ENCODE results near the gene TRIM66.
"Not testable (repeated sequence)": the region's sequence is repeated elsewhere in the genome, so short reads cannot be mapped to it uniquely, and the experiment has no call there.

Gene TRIM66

GRCh38 chr11:8690374-8691342, 8.2 kb upstream of the TRIM66 start:
- DNase-seq (ENCODE audit: low spot score) = no peak

DNA sequence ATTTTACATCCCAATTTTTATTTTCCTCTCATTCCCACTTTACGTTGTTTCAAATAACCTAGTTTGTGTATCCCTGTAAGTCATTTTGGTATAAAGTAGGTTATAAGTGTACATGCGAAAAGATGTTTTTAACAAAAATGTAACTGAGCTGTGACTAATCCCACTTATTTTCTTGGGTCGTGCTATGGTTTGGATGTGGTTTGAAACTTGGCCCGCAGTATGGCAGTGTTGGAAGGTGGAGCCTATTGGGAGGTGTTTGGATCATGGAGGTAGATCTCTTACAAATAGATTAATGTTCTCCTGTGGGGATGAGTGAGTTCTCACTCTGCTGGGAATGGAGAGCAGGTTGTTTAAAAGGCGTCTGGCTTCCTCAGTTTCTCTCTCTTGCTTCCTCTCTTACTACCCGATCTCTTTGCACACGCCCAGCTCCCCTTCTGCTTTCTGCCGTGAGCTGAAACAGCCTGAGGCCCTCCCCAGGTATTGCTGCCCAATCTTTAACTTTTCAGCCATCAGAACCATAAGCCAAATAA, 7.3 kb upstream of the TRIM66 start:
- no peak for DNase-seq (ENCODE audit: low spot score)

DNA sequence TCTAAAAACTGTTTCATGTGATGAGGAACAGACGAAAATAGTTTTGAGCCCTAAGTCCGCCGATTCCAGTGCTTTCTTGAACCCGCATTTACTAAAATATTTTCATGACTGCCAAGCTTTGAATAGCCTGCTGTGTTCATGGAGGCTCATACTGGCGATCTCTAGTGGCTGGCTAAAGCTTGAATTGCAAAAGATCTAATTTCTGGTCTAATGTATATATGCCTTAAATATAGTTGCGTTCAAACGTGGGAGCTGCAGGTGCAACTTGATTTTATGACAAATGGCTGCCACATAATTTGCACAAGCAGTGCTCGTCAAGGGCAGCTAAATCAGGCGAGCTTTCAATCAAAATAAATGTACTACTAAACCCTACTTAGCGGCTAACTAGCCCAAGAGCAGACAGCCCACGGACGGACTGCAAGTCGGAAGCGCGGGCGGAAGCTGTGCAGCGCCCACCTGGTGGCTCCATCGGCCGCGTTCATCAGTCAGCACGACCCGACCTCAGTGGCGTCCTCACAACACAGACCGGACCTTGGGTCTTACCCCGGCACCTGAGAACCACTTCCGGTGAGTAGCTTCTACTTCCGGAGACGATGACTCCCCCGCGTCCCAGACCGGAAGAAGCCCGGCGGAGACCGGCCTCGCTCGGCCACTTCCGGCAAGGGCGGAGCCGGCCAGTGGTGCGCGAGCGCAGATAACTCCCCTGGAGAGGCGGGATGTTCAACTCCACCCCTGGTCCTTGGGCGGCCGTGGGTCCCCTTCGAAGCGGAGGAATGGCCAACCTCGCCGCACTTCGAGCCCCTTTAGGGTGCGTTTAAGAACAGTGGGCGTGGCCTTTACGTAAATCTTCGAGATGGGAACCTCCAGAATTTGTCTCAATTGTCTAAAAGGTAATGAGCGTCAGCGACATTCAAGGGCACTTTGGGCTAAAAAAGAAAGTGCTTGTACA, 6.2 kb upstream of the TRIM66 start:
- DNase-seq (ENCODE audit: low spot score) = peak; percentile 90

GRCh38 chr11:8686325-8686724, 3.9 kb upstream of the TRIM66 start:
- no peak for DNase-seq (ENCODE audit: low spot score)

GRCh38 chr11:8685820-8686219, 3.4 kb upstream of the TRIM66 start:
- no peak for DNase-seq (ENCODE audit: low spot score)

DNA sequence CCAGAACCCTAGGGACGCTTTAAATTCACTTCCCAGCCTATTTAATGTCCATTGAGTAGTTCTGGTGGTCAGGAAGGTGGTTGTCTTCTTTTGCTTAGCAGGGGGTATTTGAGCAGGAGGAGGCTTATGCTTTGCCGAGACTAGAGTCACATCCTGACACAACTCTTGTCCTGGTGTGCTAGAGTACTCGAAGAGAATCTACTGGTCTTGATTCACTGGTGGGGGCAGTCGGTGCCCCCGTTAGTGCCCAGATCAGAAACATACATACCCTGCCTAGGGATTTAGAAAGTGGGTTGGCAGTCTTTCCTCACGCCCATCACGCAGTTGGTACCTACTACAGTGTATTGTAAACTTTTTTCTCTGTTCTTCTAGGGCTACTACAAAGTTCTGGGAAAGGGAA, 2.8 kb upstream of the TRIM66 start:
- no peak for DNase-seq (ENCODE audit: low spot score)

DNA sequence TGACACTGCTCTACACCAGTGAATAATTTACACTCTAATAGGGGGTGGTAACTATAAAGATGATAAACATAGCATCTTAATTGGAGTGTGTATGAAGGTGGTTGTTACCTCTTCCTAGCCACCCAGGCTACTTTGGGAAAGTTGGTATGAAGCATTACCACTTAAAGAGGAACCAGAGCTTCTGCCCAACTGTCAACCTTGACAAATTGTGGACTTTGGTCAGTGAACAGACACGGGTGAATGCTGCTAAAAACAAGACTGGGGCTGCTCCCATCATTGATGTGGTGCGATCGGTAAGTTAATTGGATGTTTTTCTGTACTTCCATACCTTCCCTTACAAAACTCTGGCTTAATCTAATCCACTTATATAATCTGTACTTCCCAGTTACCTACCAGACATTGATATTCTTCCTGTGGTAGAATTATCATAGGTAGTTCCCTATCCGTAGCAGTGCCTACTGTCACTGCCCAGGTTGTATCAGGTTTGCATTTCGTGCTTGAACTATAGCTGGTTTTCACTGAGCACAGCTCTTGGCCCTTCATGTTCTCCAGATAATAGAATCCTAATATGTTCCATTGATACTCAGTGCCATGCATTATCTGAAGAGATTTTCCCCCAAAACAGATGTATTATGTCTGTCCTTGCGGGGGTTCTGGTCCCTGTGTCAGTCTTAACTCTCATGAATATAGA, 2.3 kb upstream of the TRIM66 start:
- no peak for DNase-seq (ENCODE audit: low spot score)

DNA sequence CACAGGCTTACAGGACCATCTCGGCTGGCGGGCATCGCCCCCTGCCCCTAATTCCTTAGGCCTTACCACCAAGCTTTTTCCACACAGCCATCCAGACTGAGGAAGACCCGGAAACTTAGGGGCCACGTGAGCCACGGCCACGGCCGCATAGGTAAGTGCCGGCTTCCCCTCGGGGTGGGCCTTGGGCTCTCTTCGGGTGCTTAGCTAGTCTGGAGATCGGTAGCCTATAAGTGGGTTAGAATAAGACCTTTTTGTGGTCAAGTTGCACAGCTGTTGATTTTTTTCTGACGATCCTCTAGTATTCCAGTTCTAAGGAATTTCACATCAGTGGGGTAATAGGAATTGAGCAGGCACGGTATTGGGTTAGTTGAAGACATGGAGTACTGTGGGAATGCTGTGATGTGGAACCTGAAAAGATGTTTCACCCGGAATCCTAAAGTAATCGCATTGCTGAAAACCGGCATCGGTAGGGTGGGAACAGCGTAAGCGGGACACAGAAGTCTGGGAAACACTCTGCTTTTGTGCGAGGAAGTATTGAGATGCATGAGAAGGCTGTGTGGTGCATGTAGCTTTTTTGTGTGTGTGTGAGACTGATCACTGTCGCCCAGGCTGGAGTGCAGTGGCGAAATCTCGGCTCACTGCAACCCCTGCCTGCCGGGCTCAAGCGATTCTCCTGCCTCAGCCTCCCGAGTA, 796 bp upstream of the TRIM66 start:
- DNase-seq (ENCODE audit: low spot score) = no peak

- no peak for DNase-seq (ENCODE audit: low spot score)
Measured at GRCh38 chr11:8681837-8682302, 595 bp downstream of the TRIM66 start.

GRCh38 chr11:8679006-8679405, 3.5 kb downstream of the TRIM66 start:
- DNase-seq (ENCODE audit: low spot score) = no peak

- DNase-seq (ENCODE audit: low spot score) = no peak
Measured at GRCh38 chr11:8676458-8676857, 6.0 kb downstream of the TRIM66 start.

GRCh38 chr11:8674859-8675258, 7.6 kb downstream of the TRIM66 start:
- no peak for DNase-seq (ENCODE audit: low spot score)

DNA sequence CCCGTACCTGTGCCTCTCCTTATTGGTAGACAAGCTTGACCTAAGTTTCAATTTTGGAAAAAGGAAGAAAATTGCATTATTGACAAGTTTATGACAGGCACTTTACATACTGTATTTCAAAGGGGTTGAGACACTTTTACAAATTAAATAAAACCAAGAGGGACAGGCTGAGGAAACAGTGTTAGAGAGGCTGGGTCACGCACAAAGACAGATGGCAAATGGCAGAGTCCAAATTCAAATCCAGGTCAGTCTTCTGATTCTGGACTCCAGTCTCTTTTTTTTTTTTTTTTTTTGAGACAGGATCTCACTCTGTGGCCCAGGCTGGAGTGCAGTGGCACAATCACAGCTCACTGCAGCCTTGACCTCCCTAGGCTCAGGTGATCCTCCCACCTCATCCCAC, 10.1 kb downstream of the TRIM66 start:
- no peak for DNase-seq (ENCODE audit: low spot score)

GRCh38 chr11:8671651-8672062, 10.8 kb downstream of the TRIM66 start:
- no peak for DNase-seq (ENCODE audit: low spot score)

DNA sequence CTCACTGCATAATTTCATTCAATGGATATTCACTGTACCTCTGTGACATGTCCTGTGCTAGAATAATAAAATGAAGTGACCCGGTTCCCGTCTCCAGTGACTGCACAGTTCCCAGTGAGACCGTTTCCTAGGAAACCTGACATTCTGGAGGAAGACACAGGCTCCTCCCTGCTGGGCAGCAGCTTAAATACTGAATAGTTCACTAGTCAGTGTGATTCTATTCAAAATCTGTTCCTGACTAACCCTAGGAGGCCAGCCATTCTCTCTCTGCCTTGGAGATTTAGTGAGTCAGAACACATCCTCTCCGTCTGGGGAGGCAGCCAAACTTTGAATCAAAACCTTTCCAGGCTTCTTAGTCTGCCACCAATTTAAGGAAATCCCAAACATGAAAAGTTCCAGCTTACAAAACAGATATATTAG, 11.3 kb downstream of the TRIM66 start:
- DNase-seq (ENCODE audit: low spot score) = no peak

- DNase-seq (ENCODE audit: low spot score) = not testable (repeated sequence)
Measured at GRCh38 chr11:8670081-8670480, 12.4 kb downstream of the TRIM66 start.

DNA sequence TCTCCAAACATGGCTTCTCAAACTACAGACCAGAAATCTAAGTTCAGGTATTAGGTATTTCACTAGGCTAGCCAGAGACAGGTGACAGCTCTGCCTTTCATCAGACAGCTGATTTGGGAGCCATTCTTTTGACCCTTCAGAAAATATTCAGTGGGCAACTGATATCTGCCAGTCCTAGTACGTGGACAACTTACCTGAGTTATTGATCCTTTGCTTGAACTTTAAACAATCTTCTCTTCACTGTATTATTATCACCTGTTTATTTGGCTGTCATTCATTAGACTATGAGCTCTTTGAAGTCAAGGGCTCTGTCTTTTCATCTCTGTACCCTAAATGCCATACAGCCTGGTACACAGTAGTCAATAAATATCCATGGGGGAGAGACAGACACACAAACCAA, 17.2 kb downstream of the TRIM66 start:
- no peak for DNase-seq (ENCODE audit: low spot score)

DNA sequence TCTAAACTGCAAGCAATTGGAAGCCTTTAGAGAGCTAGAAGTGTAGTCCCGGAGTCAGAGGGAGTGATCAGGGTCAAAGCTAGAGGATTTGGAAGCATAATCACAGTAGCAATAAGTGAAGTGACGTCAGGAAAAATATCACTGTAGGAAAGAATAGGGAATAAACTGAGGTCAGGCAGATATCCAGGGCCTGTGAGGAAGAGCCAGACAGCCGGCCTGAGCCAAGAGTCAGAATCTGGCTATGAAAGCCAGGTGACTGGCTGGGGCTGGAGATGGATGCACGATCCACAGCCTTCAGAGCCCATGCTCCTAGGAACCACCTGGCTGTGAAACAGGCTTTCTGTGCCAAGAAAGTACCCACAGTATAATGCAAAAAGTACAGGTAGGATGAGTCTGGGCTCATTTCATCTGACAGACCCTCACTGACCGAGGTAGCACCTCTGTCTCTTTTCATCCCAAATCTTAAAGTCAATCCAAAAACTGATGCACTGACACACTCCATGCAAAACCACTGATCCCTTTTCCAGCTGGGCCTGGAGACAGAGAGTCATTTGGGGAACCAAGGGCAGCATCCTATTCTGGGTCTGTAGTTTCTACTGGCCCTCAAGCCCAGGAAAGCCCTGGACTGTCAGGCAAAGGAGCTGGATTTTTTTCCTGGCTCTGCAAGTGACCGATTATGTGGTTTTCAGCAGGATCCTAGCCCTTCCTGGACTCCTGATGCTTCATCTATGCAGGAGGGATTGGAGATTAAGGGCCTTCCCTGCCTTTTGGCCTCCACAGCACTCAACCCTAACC, 21.3 kb downstream of the TRIM66 start:
- DNase-seq (ENCODE audit: low spot score) = no peak

DNA sequence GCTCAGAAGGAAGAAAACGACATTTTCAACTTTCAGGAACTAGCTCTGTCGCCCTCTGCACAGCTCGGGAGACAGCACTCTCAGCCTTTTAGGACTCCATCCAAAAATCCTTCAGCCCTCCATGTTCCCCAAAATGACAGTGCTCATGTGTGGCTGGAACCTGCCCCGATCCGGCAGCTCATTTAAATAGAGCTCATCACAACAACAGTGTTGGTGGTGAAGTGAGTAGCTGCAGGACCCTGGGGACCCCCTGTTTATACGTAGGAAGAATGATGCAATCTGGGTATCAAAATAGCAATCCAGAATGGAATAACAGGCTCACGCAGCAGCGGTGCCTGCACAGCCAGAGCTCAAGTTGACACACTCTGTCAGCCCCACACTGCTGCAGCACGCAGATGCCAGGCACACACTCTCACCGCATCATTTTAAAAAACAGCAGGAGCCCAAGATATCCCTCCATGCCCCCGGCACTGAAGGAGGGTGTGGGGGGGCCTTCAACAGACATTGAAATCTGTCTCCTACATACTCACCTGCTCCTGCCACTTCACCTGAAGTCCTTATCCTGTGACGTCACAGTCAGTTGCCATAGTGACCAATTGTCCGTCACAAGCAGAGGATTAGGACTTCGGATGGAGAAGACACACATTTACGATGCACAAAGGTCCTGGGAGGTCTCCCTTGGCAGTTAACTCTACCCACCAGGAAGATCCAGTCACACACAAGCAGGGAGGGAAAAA, 24.0 kb downstream of the TRIM66 start:
- DNase-seq (ENCODE audit: low spot score) = no peak

DNA sequence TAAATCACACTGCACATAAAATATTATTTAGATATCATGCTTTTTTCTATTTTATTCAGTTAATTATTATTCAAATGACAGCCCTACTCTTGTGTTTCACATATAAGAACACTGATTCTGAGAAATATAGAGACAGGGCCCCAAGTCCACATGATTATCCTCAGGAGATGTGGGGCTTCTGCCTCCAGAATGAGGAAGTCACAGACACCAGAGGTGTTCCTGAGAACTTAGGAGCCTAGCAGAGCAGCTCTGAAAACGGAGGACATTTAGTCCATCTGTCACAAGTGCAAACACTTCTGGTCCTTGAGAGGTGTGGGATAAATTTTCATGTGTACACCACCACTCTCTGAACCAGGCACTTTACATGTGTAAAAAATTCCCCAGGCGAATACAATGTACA, 26.2 kb downstream of the TRIM66 start:
- DNase-seq (ENCODE audit: low spot score) = no peak
